Adipocyte (in vitro differentiated cells): ENCODE data around the gene ARHGAP26.
A peak's percentile ranks its signal among the peaks of the same experiment; 100 is the strongest.

Experiments used
- DNase-seq: peaks from one replicate; pipeline ENCODE4 v3.0.0-alpha.2; 2015; ENCODE audit warnings: low read depth
- H3K27me3 ChIP-seq: replicated peaks from 2 replicates; pipeline ENCODE4 v1.7.0; 2013; ENCODE audit warnings: mild to moderate bottlenecking, low read length, moderate library complexity; ENCODE audit not compliant: control insufficient read depth, insufficient read depth
- H3K36me3 ChIP-seq: 2 replicates; pipeline ENCODE4 v1.7.0; 2013; ENCODE audit warnings: low read length, mild to moderate bottlenecking, moderate library complexity; ENCODE audit not compliant: control insufficient read depth, insufficient read depth, severe bottlenecking
- H3K4me1 ChIP-seq: 2 replicates; pipeline ENCODE4 v1.7.0; 2013; ENCODE audit warnings: mild to moderate bottlenecking, low read length, moderate library complexity; ENCODE audit not compliant: control insufficient read depth, insufficient read depth
- H3K4me3 ChIP-seq: 2 replicates; pipeline ENCODE4 v1.7.0; 2013; ENCODE audit warnings: mild to moderate bottlenecking, low read length, moderate library complexity
- H3K9ac ChIP-seq: 2 replicates; pipeline ENCODE4 v1.7.0; 2013; ENCODE audit warnings: mild to moderate bottlenecking, low read length, moderate library complexity
- H3K9me3 ChIP-seq: 2 replicates; pipeline ENCODE4 v1.7.0; 2013; ENCODE audit warnings: mild to moderate bottlenecking, low read length, moderate library complexity; ENCODE audit not compliant: control insufficient read depth

ARHGAP26 gene

DNA sequence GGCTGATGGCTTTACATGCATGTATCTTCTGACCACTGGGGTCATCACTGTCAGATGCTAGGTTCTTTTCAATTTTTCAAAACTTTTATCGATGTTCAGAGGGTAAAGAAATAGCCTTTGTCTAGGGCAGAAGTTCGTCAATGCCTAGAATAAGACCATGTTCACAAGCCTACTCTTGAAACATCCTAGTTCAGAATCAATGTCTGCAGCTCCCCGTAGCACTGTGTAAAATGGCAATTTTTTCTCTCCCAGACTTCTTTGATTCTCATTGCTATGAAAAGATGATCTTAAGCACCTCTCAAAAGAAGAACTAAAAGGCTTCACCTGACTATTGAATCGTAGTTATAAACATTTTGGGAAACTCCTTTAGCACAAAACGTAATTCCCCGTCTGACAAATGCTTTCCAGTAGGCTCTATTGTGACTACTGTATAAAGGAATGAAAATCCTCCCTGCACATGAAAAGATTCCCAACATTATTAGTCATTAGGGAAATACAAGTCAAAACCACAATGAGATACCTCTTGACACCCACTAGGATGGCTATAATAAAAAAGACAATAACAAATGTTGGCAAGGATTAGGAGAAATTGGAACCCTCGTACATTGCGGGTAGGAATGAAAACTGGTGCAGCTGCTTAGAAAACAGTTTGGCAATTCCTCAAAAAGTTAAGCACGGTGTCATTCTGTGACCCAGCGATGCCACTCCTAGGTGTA lies 263.5 kb downstream of the ARHGAP26 start:
- Histone ChIP-seq H3K4me3 (no peak overlapping the region), H3K36me3 (no peaks in the 10 kb centered on the region), H3K27me3 (peaks cover 18% of the 10 kb centered on the region), H3K9me3 (peaks cover 6% of the 10 kb centered on the region), H3K4me1 (peaks cover 4% of the 10 kb centered on the region), H3K9ac (no peak overlapping the region)
- DNase-seq = peak; percentile 53

- no peak overlapping the region for H3K9ac ChIP-seq
- peaks cover 9% of the 10 kb centered on the region for H3K27me3 ChIP-seq
- peaks cover 6% of the 10 kb centered on the region for H3K9me3 ChIP-seq
- H3K36me3 ChIP-seq = no peaks in the 10 kb centered on the region
- DNase-seq = no peak
- H3K4me3 ChIP-seq = no peak overlapping the region
- H3K4me1 ChIP-seq = peaks cover 4% of the 10 kb centered on the region
Observed at GRCh38 chr5:143036146-143036927, 266.2 kb downstream of the ARHGAP26 start.

- Histone ChIP-seq H3K9ac (no peak overlapping the region), H3K4me1 (peaks cover 7% of the 10 kb centered on the region), H3K36me3 (no peaks in the 10 kb centered on the region), H3K4me3 (no peak overlapping the region), H3K27me3 (peaks cover 5% of the 10 kb centered on the region), H3K9me3 (peaks cover 6% of the 10 kb centered on the region)
- DNase-seq = no peak
Observed at GRCh38 chr5:143037071-143037470, 266.9 kb downstream of the ARHGAP26 start.

DNA sequence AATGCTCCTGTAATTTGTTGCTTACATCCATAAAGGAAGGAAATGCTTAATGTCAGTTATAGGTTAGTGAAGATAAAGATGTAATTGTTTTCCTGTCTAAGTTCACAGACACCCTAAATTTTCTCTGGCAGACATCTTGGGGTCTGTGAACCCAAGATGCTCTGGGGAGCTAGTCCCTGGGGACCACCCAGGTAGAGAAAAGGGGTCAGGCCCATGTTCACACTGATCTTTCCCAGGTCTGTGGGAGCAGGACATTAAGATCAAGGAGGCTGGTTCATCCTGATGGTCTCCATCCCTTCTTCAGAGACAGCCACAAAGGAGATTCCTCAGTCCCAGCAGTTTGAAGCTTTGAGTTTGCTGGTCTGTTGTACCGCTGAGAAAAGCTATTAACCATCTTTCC lies 267.5 kb downstream of the ARHGAP26 start:
- no peak for DNase-seq
- no peaks in the 10 kb centered on the region for H3K36me3 ChIP-seq
- H3K9ac ChIP-seq = no peak overlapping the region
- no peaks in the 10 kb centered on the region for H3K27me3 ChIP-seq
- H3K4me3 ChIP-seq = no peak overlapping the region
- peaks cover 6% of the 10 kb centered on the region for H3K9me3 ChIP-seq
- H3K4me1 ChIP-seq = peaks cover 14% of the 10 kb centered on the region

DNA sequence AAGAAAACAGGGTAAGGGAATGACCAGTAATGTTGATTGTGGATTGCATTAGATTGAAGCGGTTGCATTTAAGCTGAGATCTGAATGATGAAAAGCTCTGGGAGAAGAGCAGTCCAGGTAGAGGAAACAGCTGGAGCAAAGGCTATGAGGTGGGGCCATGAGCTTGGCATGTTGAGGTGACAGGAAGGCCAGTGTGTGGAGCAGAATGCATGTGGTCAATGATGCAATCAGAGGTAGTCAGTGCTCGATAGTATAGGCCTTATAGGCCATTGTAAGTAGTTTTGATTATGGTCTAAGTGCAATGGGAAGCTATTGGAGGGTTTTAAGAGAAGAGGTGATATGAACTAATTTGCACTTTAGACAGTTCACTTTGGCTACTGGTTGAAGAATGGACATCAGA lies 270.4 kb downstream of the ARHGAP26 start:
- H3K27me3 ChIP-seq = no peaks in the 10 kb centered on the region
- DNase-seq = no peak

DNA sequence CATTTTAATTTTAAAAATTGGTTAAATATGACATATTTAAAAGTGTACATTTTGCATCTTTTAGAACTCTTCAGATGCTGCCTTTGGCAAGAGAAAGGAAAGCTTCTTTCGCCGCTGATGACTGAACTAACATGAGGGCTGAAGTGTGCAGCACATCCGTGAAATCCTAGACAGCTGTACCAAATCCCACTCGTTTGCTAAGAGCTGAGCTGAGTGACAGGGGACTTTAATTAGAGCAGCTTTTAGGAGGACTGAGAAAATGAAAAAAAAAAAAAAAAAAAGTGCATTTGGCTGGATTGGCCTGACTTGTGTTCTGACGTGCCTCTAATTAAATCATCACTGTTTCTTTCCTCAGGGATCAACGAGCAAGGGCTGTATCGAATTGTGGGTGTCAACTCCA lies 271.3 kb downstream of the ARHGAP26 start:
- no peak overlapping the region for H3K4me3 ChIP-seq
- no peak for DNase-seq
- H3K9me3 ChIP-seq = no peaks in the 10 kb centered on the region
- no peaks in the 10 kb centered on the region for H3K36me3 ChIP-seq
- H3K9ac ChIP-seq = no peak overlapping the region
- peaks cover 24% of the 10 kb centered on the region for H3K4me1 ChIP-seq
- no peaks in the 10 kb centered on the region for H3K27me3 ChIP-seq

More for the DNA sequence above, 270.4 kb downstream of the ARHGAP26 start:
- no peak overlapping the region for H3K4me3 ChIP-seq
- H3K9ac ChIP-seq = no peak overlapping the region
- no peaks in the 10 kb centered on the region for H3K9me3 ChIP-seq
- H3K4me1 ChIP-seq = peaks cover 24% of the 10 kb centered on the region
- H3K36me3 ChIP-seq = no peaks in the 10 kb centered on the region

DNA sequence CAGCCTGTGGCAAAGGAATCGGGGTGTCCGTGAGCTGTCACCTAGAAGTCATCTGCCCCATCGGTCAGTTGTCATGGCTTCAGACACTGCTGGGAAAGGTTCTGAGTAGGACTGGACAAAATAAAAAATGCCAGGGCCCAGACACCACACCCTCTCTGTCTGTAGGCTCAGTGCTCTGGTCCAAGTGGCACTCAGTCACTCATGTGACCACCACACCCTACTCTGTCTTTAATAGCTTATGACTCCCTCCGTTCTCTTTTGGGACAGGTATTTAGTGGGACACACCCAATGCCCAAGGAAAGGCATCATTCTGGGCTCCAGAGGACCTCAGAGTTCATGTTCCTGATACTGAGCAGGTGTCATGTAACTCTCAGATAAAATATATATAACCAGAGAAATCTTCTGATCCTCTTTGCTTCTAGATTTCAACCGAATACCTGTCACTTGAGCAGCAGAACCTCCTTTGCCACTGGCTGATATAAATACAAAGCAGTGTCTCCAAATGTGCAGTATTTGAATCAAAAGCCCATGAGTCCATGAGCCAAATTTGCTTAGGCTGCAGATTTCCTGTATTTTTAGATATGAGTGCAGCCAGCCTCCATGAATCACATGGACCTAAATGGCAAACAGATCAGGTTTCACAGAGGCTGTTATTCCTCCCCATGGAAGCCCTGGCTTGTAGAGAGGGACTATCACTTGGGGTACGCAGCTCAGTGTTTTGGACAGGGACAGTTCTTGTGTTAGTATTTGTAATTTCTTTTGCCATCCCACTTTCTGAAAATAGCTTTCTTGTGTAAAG lies 272.0 kb downstream of the ARHGAP26 start:
- Histone ChIP-seq H3K36me3 (no peaks in the 10 kb centered on the region), H3K4me1 (peaks cover 24% of the 10 kb centered on the region), H3K9me3 (no peaks in the 10 kb centered on the region), H3K4me3 (no peak overlapping the region), H3K9ac (no peak overlapping the region), H3K27me3 (no peaks in the 10 kb centered on the region)
- DNase-seq = no peak

DNA sequence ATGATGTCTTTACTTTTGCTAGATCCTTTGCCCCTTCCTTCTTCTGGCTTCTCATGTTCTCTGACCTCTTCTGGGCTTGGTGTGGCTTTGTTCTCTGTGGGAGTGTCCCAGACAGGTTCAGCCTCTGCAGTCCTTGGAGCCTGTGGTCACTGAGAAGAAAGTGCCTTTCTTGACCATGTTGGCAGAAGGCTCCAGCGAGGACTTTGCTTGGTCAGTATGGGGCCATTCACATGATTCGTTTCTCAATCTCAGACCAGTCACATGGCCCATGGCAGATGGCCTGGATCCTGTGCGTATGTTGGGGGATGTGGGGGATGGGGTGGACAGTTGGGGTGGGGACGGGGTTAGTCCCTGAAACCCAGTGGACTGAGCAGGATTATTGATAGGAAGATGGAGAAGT lies 274.1 kb downstream of the ARHGAP26 start:
- Histone ChIP-seq H3K36me3 (no peaks in the 10 kb centered on the region), H3K9me3 (no peaks in the 10 kb centered on the region), H3K4me3 (no peak overlapping the region), H3K9ac (no peak overlapping the region), H3K27me3 (no peaks in the 10 kb centered on the region), H3K4me1 (peaks cover 24% of the 10 kb centered on the region)
- DNase-seq = no peak

- no peak overlapping the region for H3K9ac ChIP-seq
- H3K9me3 ChIP-seq = no peaks in the 10 kb centered on the region
- H3K36me3 ChIP-seq = no peaks in the 10 kb centered on the region
- DNase-seq = no peak
- no peak overlapping the region for H3K4me3 ChIP-seq
- H3K4me1 ChIP-seq = peaks cover 24% of the 10 kb centered on the region
- no peaks in the 10 kb centered on the region for H3K27me3 ChIP-seq
Observed at GRCh38 chr5:143045062-143045461, 274.9 kb downstream of the ARHGAP26 start.

GRCh38 chr5:143046314-143046713 lies 276.1 kb downstream of the ARHGAP26 start:
- no peaks in the 10 kb centered on the region for H3K27me3 ChIP-seq

DNA sequence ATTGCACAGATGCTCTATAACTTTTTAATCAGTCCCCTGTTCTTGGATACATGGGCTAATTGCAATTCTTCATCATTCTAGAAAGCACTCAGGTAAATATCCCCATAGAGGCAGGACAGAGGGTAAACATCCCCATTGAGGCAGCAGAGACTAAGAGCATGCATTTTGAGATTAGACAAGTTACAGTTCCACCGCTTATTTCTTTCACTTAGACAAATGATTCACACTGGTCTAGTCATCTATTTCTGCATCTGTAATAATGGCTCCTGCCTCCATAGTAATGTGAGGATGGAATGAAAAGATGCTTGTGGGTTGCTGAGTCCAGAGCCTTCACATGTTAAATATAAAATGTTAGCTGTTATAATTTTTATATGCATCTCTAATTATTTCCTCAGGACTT lies 276.9 kb downstream of the ARHGAP26 start:
- no peak overlapping the region for H3K9ac ChIP-seq

More at GRCh38 chr5:143046314-143046713, 276.1 kb downstream of the ARHGAP26 start:
- no peak for DNase-seq
- no peaks in the 10 kb centered on the region for H3K9me3 ChIP-seq
- H3K36me3 ChIP-seq = no peaks in the 10 kb centered on the region
- H3K4me1 ChIP-seq = peaks cover 31% of the 10 kb centered on the region
- no peak overlapping the region for H3K9ac ChIP-seq
- H3K4me3 ChIP-seq = no peak overlapping the region

More for the DNA sequence above, 276.9 kb downstream of the ARHGAP26 start:
- no peaks in the 10 kb centered on the region for H3K27me3 ChIP-seq
- H3K36me3 ChIP-seq = no peaks in the 10 kb centered on the region
- H3K4me1 ChIP-seq = peaks cover 34% of the 10 kb centered on the region
- H3K4me3 ChIP-seq = no peak overlapping the region
- no peaks in the 10 kb centered on the region for H3K9me3 ChIP-seq
- no peak for DNase-seq
